Effector memory CD4-positive, alpha-beta T cell (primary cell): ENCODE results near the gene ZNF555.

Experiments used
- DNase-seq, 3 donors: peaks; one replicate each; pipeline ENCODE4 v3.0.0-alpha.2; 2020
- H3K27ac ChIP-seq: 2 replicates; pipeline ENCODE4 v1.7.0; 2013; ENCODE audit warnings: mild to moderate bottlenecking, low read length, moderate library complexity; ENCODE audit not compliant: insufficient read depth, poor library complexity, severe bottlenecking
- H3K27me3 ChIP-seq: replicated peaks from 2 replicates; pipeline ENCODE4 v1.7.0; 2013; ENCODE audit warnings: mild to moderate bottlenecking, low read length; ENCODE audit not compliant: insufficient read depth, control insufficient read depth, poor library complexity, severe bottlenecking
- H3K36me3 ChIP-seq: 2 replicates; pipeline ENCODE4 v1.7.0; 2013; ENCODE audit warnings: mild to moderate bottlenecking, low read length, moderate library complexity; ENCODE audit not compliant: control insufficient read depth, insufficient read depth
- H3K4me1 ChIP-seq: 2 replicates; pipeline ENCODE4 v1.7.0; 2013; ENCODE audit warnings: low read length, mild to moderate bottlenecking; ENCODE audit not compliant: control insufficient read depth, insufficient read depth, poor library complexity, severe bottlenecking
- H3K4me3 ChIP-seq: 2 replicates; pipeline ENCODE4 v1.7.0; 2013; ENCODE audit warnings: low read length, low read depth, mild to moderate bottlenecking; ENCODE audit not compliant: insufficient read depth, poor library complexity, severe bottlenecking
- H3K9me3 ChIP-seq: 2 replicates; pipeline ENCODE4 v1.7.0; 2013; ENCODE audit warnings: mild to moderate bottlenecking, low read length, moderate library complexity; ENCODE audit not compliant: control insufficient read depth

Gene ZNF555

DNA sequence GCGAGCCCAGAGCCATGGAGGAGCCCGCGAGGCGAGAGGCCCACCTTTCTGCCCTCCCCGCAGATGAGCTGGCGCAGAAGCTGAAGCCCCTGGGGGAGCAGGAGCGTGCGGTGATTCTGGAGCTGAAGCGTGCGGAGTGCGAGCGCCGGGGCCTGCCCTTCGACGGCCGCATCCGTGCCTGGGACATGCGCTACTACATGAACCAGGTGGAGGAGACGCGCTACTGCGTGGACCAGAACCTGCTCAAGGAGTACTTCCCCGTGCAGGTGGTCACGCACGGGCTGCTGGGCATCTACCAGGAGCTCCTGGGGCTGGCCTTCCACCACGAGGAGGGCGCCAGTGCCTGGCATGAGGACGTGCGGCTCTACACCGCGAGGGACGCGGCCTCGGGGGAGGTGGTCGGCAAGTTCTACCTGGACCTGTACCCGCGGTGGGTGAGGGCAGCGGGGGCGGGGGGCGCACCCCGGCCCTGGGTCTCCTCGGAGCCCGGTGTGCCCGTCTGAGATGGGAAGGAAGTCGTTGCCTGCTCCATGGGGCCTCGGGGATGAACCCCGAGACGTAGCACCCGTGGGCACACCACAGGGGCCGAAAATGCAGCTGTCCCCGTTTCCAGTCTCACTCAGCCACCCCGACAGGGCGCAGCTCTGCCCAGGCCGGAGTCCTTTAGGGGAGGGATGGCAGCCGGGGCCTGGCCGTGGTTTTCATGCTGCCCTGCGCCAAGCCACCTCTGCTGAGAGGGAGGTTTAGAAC lies 33.7 kb upstream of the ZNF555 start:
- Histone ChIP-seq H3K9me3 (no peaks in the 10 kb centered on the region), H3K27ac (no peak overlapping the region), H3K4me3 (no peak overlapping the region), H3K27me3 (no peaks in the 10 kb centered on the region), H3K36me3 (peaks cover 36% of the 10 kb centered on the region), H3K4me1 (no peaks in the 10 kb centered on the region)
- no peak for DNase-seq

DNA sequence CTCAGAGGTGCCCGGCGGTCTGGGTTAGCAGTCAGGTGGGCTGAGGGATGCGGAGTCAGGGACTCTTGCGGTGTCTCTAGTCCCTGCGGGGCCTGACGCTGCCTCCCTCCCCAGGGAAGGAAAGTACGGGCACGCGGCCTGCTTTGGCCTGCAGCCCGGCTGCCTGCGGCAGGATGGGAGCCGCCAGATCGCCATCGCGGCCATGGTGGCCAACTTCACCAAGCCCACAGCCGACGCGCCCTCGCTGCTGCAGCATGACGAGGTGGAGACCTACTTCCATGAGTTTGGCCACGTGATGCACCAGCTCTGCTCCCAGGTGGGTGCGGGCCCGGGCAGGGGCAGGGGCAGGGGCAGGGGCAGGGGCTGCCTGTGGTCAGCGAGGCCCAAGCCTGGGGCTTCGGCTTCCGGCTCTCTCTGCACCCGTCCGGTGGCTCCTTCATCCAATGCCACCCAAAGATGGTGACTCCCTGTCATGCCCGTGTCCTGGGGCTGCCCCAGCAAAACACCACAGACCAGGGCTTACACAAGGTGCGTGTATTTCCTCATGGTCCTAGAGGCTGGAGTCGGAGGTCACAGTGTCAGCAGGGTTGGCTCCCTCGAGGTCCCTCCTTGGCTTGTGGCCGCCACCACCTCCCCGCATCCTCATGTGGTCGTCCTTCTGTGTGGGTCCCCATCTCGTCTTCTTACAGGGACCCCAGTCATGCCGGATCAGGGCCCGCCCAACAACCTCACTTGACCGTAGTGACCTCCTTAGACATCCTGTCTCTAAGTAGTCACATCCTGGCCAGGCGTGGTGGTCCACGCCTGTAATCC lies 32.9 kb upstream of the ZNF555 start:
- no peak overlapping the region for H3K4me3 ChIP-seq
- no peak for DNase-seq
- no peaks in the 10 kb centered on the region for H3K27me3 ChIP-seq
- H3K9me3 ChIP-seq: no peaks in the 10 kb centered on the region
- H3K4me1 ChIP-seq: no peaks in the 10 kb centered on the region
- H3K27ac ChIP-seq: no peak overlapping the region
- H3K36me3 ChIP-seq: peaks cover 36% of the 10 kb centered on the region

DNA sequence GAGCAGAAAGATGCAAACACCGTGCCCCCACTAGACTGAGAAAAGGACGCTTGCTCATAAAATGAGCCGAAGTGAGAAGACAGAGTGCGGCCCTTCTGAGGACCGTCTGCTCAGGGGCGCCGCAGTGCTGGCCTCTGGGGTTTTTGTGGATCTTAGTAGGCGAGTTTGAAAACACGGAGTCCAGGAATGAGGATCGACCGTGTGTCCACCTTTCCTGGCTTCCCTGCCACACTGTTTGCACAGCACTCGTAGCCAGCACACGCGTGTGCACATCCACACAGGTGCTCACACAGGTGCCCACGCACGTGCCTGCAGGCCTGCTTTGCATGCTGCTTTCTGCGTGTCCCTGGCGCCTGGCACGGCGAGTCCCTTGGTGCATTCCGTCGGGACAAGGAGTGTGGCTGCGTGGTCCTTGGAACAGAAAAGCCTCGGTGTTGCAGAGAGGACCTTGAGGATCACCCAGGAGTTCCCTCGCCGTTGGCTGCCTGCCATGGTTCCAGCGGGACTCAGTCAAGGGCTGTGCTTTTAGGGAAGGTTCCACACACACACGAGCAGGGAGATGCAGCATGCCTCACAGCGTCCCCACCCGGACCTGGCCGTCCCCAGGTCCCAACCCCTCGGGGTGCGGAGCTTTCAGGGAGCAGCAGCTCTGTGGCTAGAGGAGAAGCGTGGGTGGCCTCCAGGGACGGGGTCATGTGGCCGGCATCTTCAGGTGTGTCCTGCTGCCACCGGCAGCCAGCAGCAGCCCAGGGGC lies 31.7 kb upstream of the ZNF555 start:
- Histone ChIP-seq H3K4me1 (no peaks in the 10 kb centered on the region), H3K36me3 (peaks cover 36% of the 10 kb centered on the region), H3K9me3 (no peaks in the 10 kb centered on the region), H3K4me3 (no peak overlapping the region), H3K27me3 (no peaks in the 10 kb centered on the region), H3K27ac (no peak overlapping the region)
- DNase-seq: no peak

GRCh38 chr19:2810141-2811091 lies 30.9 kb upstream of the ZNF555 start:
- H3K9me3 ChIP-seq: no peaks in the 10 kb centered on the region
- DNase-seq: no peak
- H3K36me3 ChIP-seq: peaks cover 31% of the 10 kb centered on the region
- H3K4me1 ChIP-seq: no peaks in the 10 kb centered on the region
- no peak overlapping the region for H3K4me3 ChIP-seq
- no peaks in the 10 kb centered on the region for H3K27me3 ChIP-seq
- H3K27ac ChIP-seq: no peak overlapping the region

DNA sequence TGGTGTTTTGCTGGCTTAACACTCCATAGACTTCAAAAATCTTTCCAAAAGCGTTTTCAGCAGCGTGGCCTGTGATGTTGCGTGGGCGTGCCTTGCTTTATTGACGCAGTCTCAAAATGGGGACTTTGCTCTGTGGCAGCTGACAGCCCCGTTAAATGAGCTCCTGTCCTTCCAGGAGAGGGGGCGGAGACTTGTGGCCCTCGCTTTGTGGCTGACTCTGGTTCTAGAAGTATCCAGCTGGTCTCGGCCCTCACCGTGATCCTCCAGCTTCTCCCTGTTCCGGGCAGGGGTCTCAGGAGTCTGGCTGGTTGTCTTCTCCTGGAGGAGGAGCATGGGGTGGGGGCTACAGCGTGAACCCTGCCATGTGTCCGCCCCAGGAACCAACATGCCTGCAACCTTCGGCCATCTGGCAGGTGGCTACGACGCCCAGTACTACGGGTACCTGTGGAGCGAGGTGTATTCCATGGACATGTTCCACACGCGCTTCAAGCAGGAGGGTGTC lies 30.0 kb upstream of the ZNF555 start:
- DNase-seq: no peak
- H3K9me3 ChIP-seq: no peaks in the 10 kb centered on the region
- H3K36me3 ChIP-seq: peaks cover 28% of the 10 kb centered on the region
- H3K27ac ChIP-seq: no peak overlapping the region
- H3K27me3 ChIP-seq: no peaks in the 10 kb centered on the region
- H3K4me1 ChIP-seq: no peaks in the 10 kb centered on the region
- H3K4me3 ChIP-seq: no peak overlapping the region

- H3K27ac ChIP-seq: no peak overlapping the region
- no peaks in the 10 kb centered on the region for H3K4me1 ChIP-seq
- no peaks in the 10 kb centered on the region for H3K27me3 ChIP-seq
- DNase-seq: no peak
- no peaks in the 10 kb centered on the region for H3K9me3 ChIP-seq
- no peak overlapping the region for H3K4me3 ChIP-seq
- peaks cover 22% of the 10 kb centered on the region for H3K36me3 ChIP-seq
Measured at GRCh38 chr19:2811735-2812413, 29.4 kb upstream of the ZNF555 start.

DNA sequence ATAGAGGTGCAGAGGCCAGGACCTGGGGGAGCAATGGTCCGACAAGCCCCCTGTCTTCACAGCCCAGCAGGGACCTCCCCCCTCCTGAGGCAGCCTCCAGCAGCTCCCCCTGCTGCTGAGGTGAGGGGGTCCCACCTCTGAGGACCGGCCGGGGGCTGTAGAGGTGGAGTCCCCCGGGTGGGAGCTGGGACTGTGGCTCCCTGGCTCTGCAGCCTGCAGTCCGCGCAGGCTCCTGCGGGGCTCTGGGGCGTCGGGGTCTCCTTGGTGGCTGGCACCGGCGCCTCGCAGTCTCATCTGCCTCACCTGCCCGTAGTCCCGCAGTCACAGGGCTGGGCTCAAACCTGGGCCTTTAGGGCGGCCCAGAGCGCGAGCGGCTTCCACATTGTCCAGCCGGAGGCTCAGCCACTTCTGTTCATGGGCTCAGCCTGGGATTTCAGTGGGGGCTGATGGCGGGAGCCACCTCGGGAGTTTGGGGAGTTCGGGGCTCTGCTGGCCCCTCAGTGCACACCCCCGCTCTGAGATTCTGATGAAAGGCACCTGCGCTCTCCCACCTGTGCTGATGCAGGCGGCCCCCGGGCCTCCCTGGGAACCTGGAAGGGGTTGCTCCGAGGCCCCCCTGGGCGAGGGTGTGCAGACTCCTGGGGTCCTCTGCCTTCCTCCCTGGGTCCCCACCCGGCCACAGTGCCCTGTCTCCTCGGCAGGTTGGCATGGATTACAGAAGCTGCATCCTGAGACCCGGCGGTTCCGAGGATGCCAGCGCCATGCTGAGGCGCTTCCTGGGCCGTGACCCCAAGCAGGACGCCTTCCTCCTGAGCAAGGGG lies 28.7 kb upstream of the ZNF555 start:
- H3K36me3 ChIP-seq: peaks cover 15% of the 10 kb centered on the region
- H3K4me3 ChIP-seq: no peak overlapping the region
- DNase-seq: no peak
- no peaks in the 10 kb centered on the region for H3K27me3 ChIP-seq
- H3K9me3 ChIP-seq: no peaks in the 10 kb centered on the region
- no peak overlapping the region for H3K27ac ChIP-seq
- H3K4me1 ChIP-seq: no peaks in the 10 kb centered on the region

- Histone ChIP-seq H3K27ac (no peak overlapping the region), H3K36me3 (peaks cover 6% of the 10 kb centered on the region), H3K4me1 (no peaks in the 10 kb centered on the region), H3K27me3 (no peaks in the 10 kb centered on the region), H3K9me3 (no peaks in the 10 kb centered on the region), H3K4me3 (no peak overlapping the region)
- no peak for DNase-seq
Measured at GRCh38 chr19:2813235-2814160, 27.8 kb upstream of the ZNF555 start.
